DMS79 (cell line): Measurements from ENCODE around the gene RIPPLY2.
"Not testable (repeated sequence)": the region's sequence is repeated elsewhere in the genome, so short reads cannot be mapped to it uniquely, and the experiment has no call there.

Experiments used
- DNase-seq: peaks from one replicate; lab custom pipeline; 2025; lab: John Stamatoyannopoulos, UW

Gene RIPPLY2

GRCh38 chr6:83860359-83860755 is 7.2 kb downstream of the RIPPLY2 start:
- no peak for DNase-seq

- DNase-seq: no peak
These were observed 7.8 kb downstream of the RIPPLY2 start for GRCh38 chr6:83860782-83861495.

- no peak for DNase-seq
These were observed 9.8 kb downstream of the RIPPLY2 start for GRCh38 chr6:83862776-83863471.

- no peak for DNase-seq
These were observed 13.9 kb downstream of the RIPPLY2 start for GRCh38 chr6:83867043-83867442.

- no peak for DNase-seq
These were observed 14.5 kb downstream of the RIPPLY2 start for GRCh38 chr6:83867527-83868161.

GRCh38 chr6:83868639-83869038 is 15.5 kb downstream of the RIPPLY2 start:
- no peak for DNase-seq

GRCh38 chr6:83870649-83871048 is 17.5 kb downstream of the RIPPLY2 start:
- DNase-seq: no peak

- no peak for DNase-seq
These were observed 19.4 kb downstream of the RIPPLY2 start for GRCh38 chr6:83872386-83873118.

- no peak for DNase-seq
These were observed 20.7 kb downstream of the RIPPLY2 start for GRCh38 chr6:83873869-83874268.

GRCh38 chr6:83875843-83876242 is 22.7 kb downstream of the RIPPLY2 start:
- no peak for DNase-seq

GRCh38 chr6:83878902-83879644 is 25.9 kb downstream of the RIPPLY2 start:
- DNase-seq: no peak

GRCh38 chr6:83879746-83880145 is 26.6 kb downstream of the RIPPLY2 start:
- DNase-seq: no peak

- DNase-seq: no peak
These were observed 30.1 kb downstream of the RIPPLY2 start for GRCh38 chr6:83883240-83883639.

- no peak for DNase-seq
These were observed 31.4 kb downstream of the RIPPLY2 start for GRCh38 chr6:83884523-83884922.

- no peak for DNase-seq
These were observed 32.8 kb downstream of the RIPPLY2 start for GRCh38 chr6:83885984-83886383.

- DNase-seq: no peak
These were observed 36.5 kb downstream of the RIPPLY2 start for GRCh38 chr6:83889621-83890020.

GRCh38 chr6:83890520-83890919 is 37.4 kb downstream of the RIPPLY2 start:
- DNase-seq: no peak

- no peak for DNase-seq
These were observed 38.4 kb downstream of the RIPPLY2 start for GRCh38 chr6:83891586-83891985.

- peak; percentile 20 for DNase-seq
These were observed 39.9 kb downstream of the RIPPLY2 start for GRCh38 chr6:83893024-83893423.

GRCh38 chr6:83897094-83897493 is 43.9 kb downstream of the RIPPLY2 start:
- not testable (repeated sequence) for DNase-seq

- DNase-seq: no peak
These were observed 48.5 kb downstream of the RIPPLY2 start for GRCh38 chr6:83901624-83902023.

- DNase-seq: no peak
These were observed 51.2 kb downstream of the RIPPLY2 start for GRCh38 chr6:83904395-83904794.
